OCI-LY7 (cell line): ENCODE results near the gene NUP42. TPM values are rescaled to one million over a fixed set of nuclear protein-coding genes. Genes with fewer than 3 reads are reported as not detected.

Experiments used
- BruUV-seq: library from RNA; stranded (reverse); fragments of 400-500 nt; replicated peaks from 2 replicates; lab custom pipeline; 2021; lab: Mats Ljungman, UMichigan
- CTCF ChIA-PET: fragments of 300-600 bp; sonication (Branson Sonifier 250); formaldehyde crosslinking; loops from one replicate; lab custom pipeline; 2022; ENCODE audit warnings: antibody characterized with exemption; ENCODE audit not compliant: unreplicated experiment; lab: Charles Lee
- POLR2A ChIA-PET: fragments of 300-600 bp; sonication (Branson Sonifier 250); formaldehyde crosslinking; loops from one replicate; lab custom pipeline; 2022; ENCODE audit warnings: antibody characterized with exemption; lab: Charles Lee
- DNase-seq: peaks from one replicate; pipeline ENCODE4 v3.0.0-alpha.2; 2015; ENCODE audit warnings: low spot score
- H2AFZ ChIP-seq: fragments of 200-600 bp; sonication (generic), shearing (Covaris generic); 2 replicates; pipeline ENCODE4 v1.6.1; 2014; ENCODE audit warnings: mild to moderate bottlenecking, antibody characterized with exemption, low read length, moderate library complexity
- H3K27ac ChIP-seq: fragments of 200-600 bp; sonication (generic); 2 replicates; pipeline ENCODE4 v1.5.1; 2014; ENCODE audit warnings: mixed run types, low read depth, mild to moderate bottlenecking, moderate library complexity, low read length, inconsistent platforms; ENCODE audit not compliant: poor library complexity, severe bottlenecking
- H3K36me3 ChIP-seq: fragments of 200-600 bp; sonication (generic); 2 replicates; pipeline ENCODE4 v1.6.1; 2014; ENCODE audit warnings: mild to moderate bottlenecking, antibody characterized with exemption, low read length, moderate library complexity, mixed read lengths; ENCODE audit not compliant: insufficient read depth
- H3K4me1 ChIP-seq: fragments of 200-600 bp; sonication (generic); 2 replicates; pipeline ENCODE4 v1.5.1; 2014; ENCODE audit warnings: mild to moderate bottlenecking, low read length; ENCODE audit not compliant: insufficient read depth, poor library complexity, severe bottlenecking
- H3K4me2 ChIP-seq: fragments of 200-600 bp; sonication (generic); 2 replicates; pipeline ENCODE4 v1.6.1; 2014; ENCODE audit warnings: mild to moderate bottlenecking, low read length
- H3K4me3 ChIP-seq: fragments of 200-600 bp; sonication (generic); 2 replicates; pipeline ENCODE4 v1.5.1; 2014; ENCODE audit warnings: mild to moderate bottlenecking, low read depth, low read length; ENCODE audit not compliant: poor library complexity, severe bottlenecking
- H3K79me2 ChIP-seq: fragments of 200-600 bp; sonication (generic); 2 replicates; pipeline ENCODE4 v1.6.1; 2016; ENCODE audit warnings: low read depth, mild to moderate bottlenecking, low read length, moderate library complexity, mixed read lengths; ENCODE audit not compliant: insufficient read depth
- H3K9me2 ChIP-seq: fragments of 200-600 bp; sonication (generic); 2 replicates; pipeline ENCODE4 v1.6.1; 2016; ENCODE audit warnings: mild to moderate bottlenecking, low read length, mixed read lengths; ENCODE audit not compliant: insufficient read depth
- H3K9me3 ChIP-seq: fragments of 200-600 bp; sonication (generic); 2 replicates; pipeline ENCODE4 v1.6.1; 2014; ENCODE audit warnings: mild to moderate bottlenecking, mixed run types, low read length, mixed read lengths
- H4K20me1 ChIP-seq: fragments of 200-600 bp; sonication (generic); 2 replicates; pipeline ENCODE4 v1.6.1; 2014; ENCODE audit warnings: mild to moderate bottlenecking, antibody characterized with exemption, low read length, moderate library complexity, mixed read lengths; ENCODE audit not compliant: insufficient read depth
- EZH2phosphoT487 ChIP-seq: fragments of 200-600 bp; sonication (generic); IDR thresholded peaks from 2 replicates; pipeline ENCODE4 v1.6.1; 2018; ENCODE audit warnings: low read depth, borderline replicate concordance, mild to moderate bottlenecking, mixed run types, antibody characterized with exemption, low read length, moderate library complexity, mixed read lengths
- intact Hi-C: fragments of 100-400 bp; cut with micrococcal nuclease; formaldehyde crosslinking; loops from one replicate; pipeline ENCODE4 v1.10.0; 2022; ENCODE audit not compliant: unreplicated experiment
- total RNA-seq, 2 experiments: library from RNA; depleted of rRNA in 1 of 2; stranded (reverse); fragments of >200 nt in 1 of 2; shearing (Covaris generic) in 1 of 2; gene quantifications; 2 replicates each; pipeline ENCODE4 v1.2.3, GENCODE V29; 2014 to 2022
- TF ChIP-seq, protein P1 (sequence below): fragments of 200-600 bp; sonication (generic); conservative IDR thresholded peaks from 2 replicates; pipeline ENCODE4 v1.5.1; 2014; ENCODE audit warnings: mild to moderate bottlenecking, antibody characterized with exemption, low read length, moderate library complexity, mixed read lengths

NUP42 gene
- total RNA-seq, 2 experiments from 2014 or later: 73.4 to 103 TPM

DNA sequence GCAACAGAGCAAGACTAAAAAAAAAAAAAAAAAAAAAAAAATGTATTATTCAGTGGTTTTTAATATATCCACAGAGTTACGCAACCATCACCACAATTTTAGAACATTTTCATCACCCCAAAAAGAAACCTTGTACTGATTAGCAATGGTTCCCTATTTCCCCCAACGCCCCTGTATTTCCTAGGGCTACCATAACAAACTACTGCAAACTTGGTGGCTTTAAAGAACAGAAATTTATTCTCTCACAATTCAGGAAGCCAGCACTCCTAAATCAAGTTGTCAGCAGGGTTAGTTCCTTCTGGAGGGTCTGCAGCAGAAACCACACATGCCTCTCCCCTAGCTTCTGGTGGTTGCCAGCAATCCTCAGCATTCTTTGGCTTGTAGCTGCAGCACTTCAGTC lies 5.9 kb upstream of the NUP42 start:
- Histone ChIP-seq H3K9me2 (no peaks in the 10 kb centered on the region), H4K20me1 (no peaks in the 10 kb centered on the region), H3K36me3 (no peaks in the 10 kb centered on the region), H3K4me1 (peaks cover 4% of the 10 kb centered on the region), H3K79me2 (peaks cover 4% of the 10 kb centered on the region; the same call in 1 of the 2 replicates), H2AFZ (no peak overlapping the region), H3K4me3 (no peak overlapping the region), H3K27ac (no peak overlapping the region), H3K9me3 (no peaks in the 10 kb centered on the region), H3K4me2 (no peak overlapping the region)
- ChIA-PET POLR2A (interaction anchor here (0.6 to 1.5 kb wide), 3 partner anchors 10 to 155 kb away, joined by 3 to 4 read pairs (median 4); no protein-coding TSS in a partner anchor), CTCF (no interaction called here)
- TF ChIP-seq, protein P1, sequence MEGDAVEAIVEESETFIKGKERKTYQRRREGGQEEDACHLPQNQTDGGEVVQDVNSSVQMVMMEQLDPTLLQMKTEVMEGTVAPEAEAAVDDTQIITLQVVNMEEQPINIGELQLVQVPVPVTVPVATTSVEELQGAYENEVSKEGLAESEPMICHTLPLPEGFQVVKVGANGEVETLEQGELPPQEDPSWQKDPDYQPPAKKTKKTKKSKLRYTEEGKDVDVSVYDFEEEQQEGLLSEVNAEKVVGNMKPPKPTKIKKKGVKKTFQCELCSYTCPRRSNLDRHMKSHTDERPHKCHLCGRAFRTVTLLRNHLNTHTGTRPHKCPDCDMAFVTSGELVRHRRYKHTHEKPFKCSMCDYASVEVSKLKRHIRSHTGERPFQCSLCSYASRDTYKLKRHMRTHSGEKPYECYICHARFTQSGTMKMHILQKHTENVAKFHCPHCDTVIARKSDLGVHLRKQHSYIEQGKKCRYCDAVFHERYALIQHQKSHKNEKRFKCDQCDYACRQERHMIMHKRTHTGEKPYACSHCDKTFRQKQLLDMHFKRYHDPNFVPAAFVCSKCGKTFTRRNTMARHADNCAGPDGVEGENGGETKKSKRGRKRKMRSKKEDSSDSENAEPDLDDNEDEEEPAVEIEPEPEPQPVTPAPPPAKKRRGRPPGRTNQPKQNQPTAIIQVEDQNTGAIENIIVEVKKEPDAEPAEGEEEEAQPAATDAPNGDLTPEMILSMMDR: no peak
- TF ChIP-seq EZH2phosphoT487: no peak
- no TSS peak for BruUV-seq
- intact Hi-C loops: no loop called here
- no peak for DNase-seq

DNA sequence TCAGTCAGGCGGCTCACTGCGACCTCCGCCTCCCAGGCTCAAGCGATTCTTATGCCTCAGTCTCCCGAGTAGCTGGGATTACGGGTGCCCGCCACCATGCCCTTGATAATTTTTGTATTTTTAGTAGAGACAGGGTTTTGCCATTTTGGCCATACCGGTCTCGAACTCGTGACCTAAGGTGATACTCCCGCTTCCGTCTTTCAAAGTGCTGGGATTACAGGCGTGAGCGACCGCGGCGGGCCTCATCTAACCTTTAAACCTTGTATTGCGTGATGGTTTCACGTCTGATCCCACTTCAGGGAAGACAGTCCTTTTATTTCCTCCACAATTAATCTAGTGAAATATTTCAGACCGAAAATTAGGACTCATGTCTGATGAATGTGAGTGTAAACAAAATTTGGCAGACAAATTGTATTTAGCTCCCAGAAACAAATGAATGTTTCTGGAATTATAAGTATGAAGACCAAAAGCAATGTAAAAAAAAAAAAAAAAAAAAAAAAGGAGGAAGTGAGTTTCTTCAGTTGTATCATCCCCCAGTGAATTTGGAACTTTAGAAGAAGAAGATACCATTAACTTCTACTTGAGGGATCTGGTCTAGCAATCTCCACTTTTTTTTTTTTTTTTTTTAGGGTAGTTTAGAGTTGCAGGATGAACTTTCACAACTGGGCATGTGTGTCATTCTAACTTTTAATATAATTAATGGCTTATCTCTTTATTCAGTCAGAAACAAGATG lies 1.6 kb downstream of the NUP42 start:
- POLR2A ChIA-PET: interaction anchor here (0.6 to 1.1 kb wide), 6 partner anchors 15 to 1757 kb away, joined by 3 to 5 read pairs (median 3); no protein-coding TSS in a partner anchor
- Histone ChIP-seq H3K4me3 (peak overlapping the region; percentile 84), H3K36me3 (peaks cover 52% of the 10 kb centered on the region), H2AFZ (no peak overlapping the region), H3K9me3 (no peaks in the 10 kb centered on the region), H3K9me2 (no peaks in the 10 kb centered on the region), H3K4me1 (peaks cover 22% of the 10 kb centered on the region), H3K4me2 (peak overlapping the region; percentile 95), H3K27ac (peak overlapping the region; percentile 76), H4K20me1 (peaks cover 18% of the 10 kb centered on the region), H3K79me2 (peaks cover 71% of the 10 kb centered on the region)
- intact Hi-C loops: loop anchor here (5.0 to 10.0 kb wide), 3 partner anchors 184 to 1759 kb away; partner anchors contain the start of genes SP4 and TRA2A
- peak; percentile 41 for DNase-seq
- CTCF ChIA-PET: no interaction called here
- TF ChIP-seq, protein P1: no peak
- no peak for TF ChIP-seq EZH2phosphoT487
- BruUV-seq: no TSS peak

DNA sequence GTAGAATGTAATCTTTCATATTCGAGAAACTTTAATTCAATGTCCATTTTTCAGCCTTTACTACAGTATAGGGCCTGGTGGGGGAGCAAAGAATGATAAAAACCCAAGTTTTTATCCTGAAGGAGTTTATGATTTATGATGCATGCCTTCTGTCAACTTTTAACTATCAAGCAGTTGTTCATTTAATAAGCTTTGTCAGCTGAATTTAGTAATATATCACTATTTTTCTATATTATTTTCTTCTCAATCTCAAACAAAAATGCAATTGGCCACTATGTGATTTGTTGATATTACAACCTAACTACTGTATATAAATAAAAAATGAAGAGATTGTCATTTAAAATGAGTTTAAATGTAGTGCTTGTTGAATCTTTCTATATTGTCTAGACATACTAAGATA lies 2.4 kb downstream of the NUP42 start:
- Histone ChIP-seq H3K79me2 (peaks cover 80% of the 10 kb centered on the region), H3K4me1 (peaks cover 22% of the 10 kb centered on the region), H3K36me3 (peaks cover 61% of the 10 kb centered on the region), H3K4me2 (peak overlapping the region; percentile 95), H2AFZ (no peak overlapping the region), H3K9me3 (no peaks in the 10 kb centered on the region), H3K9me2 (no peaks in the 10 kb centered on the region), H3K4me3 (peak overlapping the region; percentile 84), H4K20me1 (peaks cover 18% of the 10 kb centered on the region), H3K27ac (peak overlapping the region; percentile 76)
- CTCF ChIA-PET: no interaction called here
- POLR2A ChIA-PET: interaction anchor here (0.6 to 1.5 kb wide), 4 partner anchors 20 to 276 kb away, joined by 3 to 5 read pairs (median 3); partner anchors contain the start of gene KLHL7
- no peak for TF ChIP-seq EZH2phosphoT487
- TF ChIP-seq, protein P1: no peak
- intact Hi-C loops: loop anchor here (5.0 to 10.0 kb wide), 3 partner anchors 183 to 1759 kb away; partner anchors contain the start of genes SP4 and TRA2A
- DNase-seq: no peak
- no TSS peak for BruUV-seq
